ENCODE results near the gene HIF3A. TPM values are rescaled to one million over a fixed set of nuclear protein-coding genes. Genes with fewer than 3 reads are reported as not detected.
"Not testable (repeated sequence)": the region's sequence is repeated elsewhere in the genome, so short reads cannot be mapped to it uniquely, and the experiment has no call there.

Gene HIF3A
- not detected for total RNA-seq

DNA sequence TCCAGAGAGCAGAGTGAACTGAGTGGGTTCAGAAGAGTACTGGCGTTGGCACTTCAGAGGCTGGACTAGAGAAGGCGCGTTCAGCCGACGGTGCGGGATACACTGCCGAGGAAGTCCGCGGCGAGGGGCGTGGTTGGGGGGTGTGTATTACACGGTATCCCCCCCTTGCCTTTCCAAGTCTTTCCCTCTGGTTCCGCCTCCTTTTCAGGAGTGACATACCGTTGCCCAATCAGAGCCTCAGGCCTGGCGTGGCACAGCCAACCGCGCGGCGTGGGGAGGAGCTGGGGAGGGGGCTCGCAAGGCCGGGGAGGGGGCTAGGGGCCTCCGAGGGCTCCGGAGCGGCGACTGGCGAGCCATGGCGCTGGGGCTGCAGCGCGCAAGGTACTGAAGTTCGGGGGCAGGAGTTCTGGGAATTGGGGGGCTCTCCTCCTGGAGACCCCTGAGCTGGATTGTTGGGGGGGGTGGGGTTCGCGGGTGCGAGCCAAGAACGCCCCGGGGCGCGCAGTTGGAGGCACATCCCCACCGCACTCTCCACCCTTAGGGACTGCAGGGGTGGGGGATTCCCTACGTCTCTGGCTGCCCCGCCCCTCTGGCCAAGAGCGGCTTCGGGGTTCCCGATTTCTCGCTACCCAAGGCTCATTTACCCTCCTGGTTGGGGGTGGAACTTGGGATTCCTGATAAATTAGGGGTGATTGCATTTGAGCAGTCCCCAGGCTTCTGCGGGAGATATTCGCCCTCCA is at the start of gene HIF3A:
Gene HIF3A, plus strand, starts transcription at position 321 of the 740 bp plus-strand sequence. Its CDS starts 35 bp downstream, at position 356.
- no peaks in the 10 kb centered on the region for H3K36me3 Mint-ChIP-seq (ENCODE audit: insufficient read depth in 2 of 2)
- H3K4me1 Mint-ChIP-seq (ENCODE audit: low read depth): no peaks in the 10 kb centered on the region
- DNase-seq (peak in 1 of 2 donors; percentile 5), ATAC-seq (replicated peaks in 1 of 2) (no peak)
- no peaks in the 10 kb centered on the region for H3K9me3 Mint-ChIP-seq
- H3K27me3 Mint-ChIP-seq (ENCODE audit: low read depth): peaks cover 30% of the 10 kb centered on the region
- H3K27ac Mint-ChIP-seq: no peak within 1 kb of the TSS
- H3K4me3 Mint-ChIP-seq: peak within 1 kb of the TSS in 1 of 2 donors; percentile 17

DNA sequence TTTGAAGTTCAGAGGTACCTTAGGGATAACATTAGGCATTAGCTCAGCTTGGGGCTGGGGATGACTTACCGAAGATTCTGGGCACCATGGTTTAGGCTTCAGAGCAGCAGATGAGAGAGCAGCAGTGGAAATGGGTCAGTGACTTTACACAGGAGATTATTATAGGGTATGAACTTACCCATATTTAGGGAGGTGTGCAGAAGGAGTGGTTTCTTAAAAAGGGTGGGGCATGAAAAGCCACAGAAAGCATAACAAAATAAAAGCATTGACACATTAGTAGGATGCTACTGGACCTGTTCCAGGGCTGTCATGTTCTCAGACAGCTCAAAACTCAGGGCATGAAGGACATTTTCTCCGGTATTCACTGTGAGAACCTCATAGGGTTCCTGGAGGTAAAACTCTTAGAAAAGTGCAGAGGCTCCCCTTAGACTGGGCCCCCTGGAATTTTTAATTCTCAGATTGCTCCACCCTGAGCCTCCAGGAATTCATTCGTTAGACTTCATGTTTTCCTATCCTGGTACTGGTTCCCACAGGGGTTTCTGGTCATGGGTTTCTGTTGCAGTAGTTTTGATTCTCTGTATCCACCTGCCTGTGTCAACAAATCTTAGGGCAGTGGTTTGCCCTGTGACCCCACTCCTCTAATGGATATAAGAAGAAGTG is 46.6 kb upstream of the HIF3A start:
- no peak overlapping the region for H3K4me3 Mint-ChIP-seq
- no peaks in the 10 kb centered on the region for H3K36me3 Mint-ChIP-seq (ENCODE audit: insufficient read depth in 2 of 2)
- DNase-seq: no peak
- ATAC-seq (replicated peaks in 1 of 2): no peak
- peaks cover 62% of the 10 kb centered on the region for H3K27me3 Mint-ChIP-seq (ENCODE audit: low read depth)
- H3K9me3 Mint-ChIP-seq: no peaks in the 10 kb centered on the region
- H3K4me1 Mint-ChIP-seq (ENCODE audit: low read depth): no peaks in the 10 kb centered on the region
- no peak overlapping the region for H3K27ac Mint-ChIP-seq

DNA sequence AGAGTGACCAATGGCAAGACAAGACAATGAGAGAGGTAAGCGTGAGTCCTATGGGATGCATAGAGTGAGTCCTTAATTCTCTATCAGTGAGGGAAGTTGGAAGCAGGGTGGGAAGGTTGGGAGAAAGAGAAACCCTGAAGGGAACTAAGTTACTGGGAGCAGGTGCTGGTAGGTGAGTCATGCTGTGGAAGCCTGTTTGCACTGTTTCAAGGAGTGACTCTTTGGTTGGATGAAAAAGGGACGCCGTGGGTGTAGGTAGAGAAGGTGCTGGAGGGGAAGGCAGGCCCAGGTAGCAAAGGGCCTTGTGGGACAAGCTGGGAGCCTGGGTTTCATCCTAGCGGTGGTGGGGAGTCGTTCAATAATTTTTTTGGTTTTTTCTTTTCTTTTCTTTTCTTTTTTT is 45.4 kb upstream of the HIF3A start:
- no peak for DNase-seq
- peaks cover 64% of the 10 kb centered on the region for H3K27me3 Mint-ChIP-seq (ENCODE audit: low read depth)
- H3K4me3 Mint-ChIP-seq: no peak overlapping the region
- H3K27ac Mint-ChIP-seq: no peak overlapping the region
- H3K4me1 Mint-ChIP-seq (ENCODE audit: low read depth): no peaks in the 10 kb centered on the region
- no peaks in the 10 kb centered on the region for H3K36me3 Mint-ChIP-seq (ENCODE audit: insufficient read depth in 2 of 2)
- no peaks in the 10 kb centered on the region for H3K9me3 Mint-ChIP-seq
- no peak for ATAC-seq (replicated peaks in 1 of 2)

DNA sequence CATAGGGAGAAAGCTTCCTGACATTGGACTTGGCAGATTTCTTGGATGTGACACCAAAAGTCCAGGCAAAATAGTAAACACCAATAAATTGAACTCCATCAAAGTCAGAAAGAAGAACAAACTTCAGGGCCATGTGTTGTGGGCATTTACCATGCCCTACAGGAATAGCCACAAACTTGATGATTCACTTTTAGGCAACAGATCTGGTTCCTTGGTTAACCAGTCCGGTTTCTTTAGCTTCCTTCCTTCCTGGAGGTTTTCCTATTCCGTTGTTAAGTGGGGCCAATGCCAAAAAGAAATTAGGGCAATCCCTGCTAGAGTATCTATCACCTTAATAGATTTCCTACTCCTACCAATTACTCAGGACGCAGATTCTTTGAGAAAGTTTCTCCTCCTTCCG is 42.1 kb upstream of the HIF3A start:
- Mint-ChIP-seq H3K4me3 (no peak overlapping the region), H3K27ac (no peak overlapping the region), H3K27me3 (ENCODE audit: low read depth) (peaks cover 63% of the 10 kb centered on the region), H3K4me1 (ENCODE audit: low read depth) (no peaks in the 10 kb centered on the region), H3K36me3 (ENCODE audit: insufficient read depth in 2 of 2) (no peaks in the 10 kb centered on the region), H3K9me3 (no peaks in the 10 kb centered on the region)
- ATAC-seq (replicated peaks in 1 of 2): no peak
- no peak for DNase-seq

DNA sequence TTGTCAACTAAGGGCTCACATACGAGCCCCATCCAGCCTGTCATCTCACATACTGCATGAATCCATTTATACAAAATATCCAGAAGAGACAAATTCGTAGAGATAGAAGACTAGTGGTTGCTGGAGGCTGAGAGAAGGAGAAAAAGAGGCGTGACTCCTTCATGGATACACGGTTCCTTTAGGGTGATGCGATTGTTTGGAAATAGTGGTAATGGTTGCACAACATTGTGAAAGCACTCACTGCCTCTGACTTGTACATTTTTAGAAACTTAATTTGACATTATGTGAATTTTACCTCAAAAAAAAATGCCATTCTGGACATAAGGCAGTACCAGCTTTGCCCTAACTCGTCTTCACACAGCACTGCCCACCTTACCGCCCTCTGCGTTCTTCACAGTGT is 40.0 kb upstream of the HIF3A start:
- no peaks in the 10 kb centered on the region for H3K36me3 Mint-ChIP-seq (ENCODE audit: insufficient read depth in 2 of 2)
- DNase-seq (no peak), ATAC-seq (replicated peaks in 1 of 2) (no peak)
- no peak overlapping the region for H3K27ac Mint-ChIP-seq
- no peak overlapping the region for H3K4me3 Mint-ChIP-seq
- H3K27me3 Mint-ChIP-seq (ENCODE audit: low read depth): peaks cover 66% of the 10 kb centered on the region
- no peaks in the 10 kb centered on the region for H3K9me3 Mint-ChIP-seq
- H3K4me1 Mint-ChIP-seq (ENCODE audit: low read depth): no peaks in the 10 kb centered on the region

DNA sequence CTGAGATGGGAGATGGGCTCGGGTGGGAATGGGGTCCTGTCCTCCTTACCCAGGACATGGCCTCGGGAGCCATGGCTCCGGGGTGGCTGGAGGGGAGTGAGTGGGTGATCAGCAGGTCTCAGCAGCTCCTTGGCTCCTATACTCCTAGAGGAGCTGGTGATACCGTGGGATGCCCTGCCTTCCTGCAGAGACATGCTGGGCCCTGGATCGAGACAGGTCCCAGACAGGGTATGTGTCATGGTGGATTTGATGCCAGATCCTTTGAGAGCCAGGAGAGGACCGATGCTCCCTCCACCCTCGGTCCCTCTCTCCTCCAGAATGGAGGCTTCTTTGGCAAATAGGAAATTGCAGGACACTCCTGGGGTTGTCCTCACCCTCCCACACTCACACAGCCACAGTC is 35.3 kb upstream of the HIF3A start:
- H3K36me3 Mint-ChIP-seq (ENCODE audit: insufficient read depth in 2 of 2); H3K9me3 Mint-ChIP-seq; H3K4me3 Mint-ChIP-seq; DNase-seq; ATAC-seq (replicated peaks in 1 of 2); H3K27ac Mint-ChIP-seq: not testable (repeated sequence)
- peaks cover 17% of the 10 kb centered on the region for H3K4me1 Mint-ChIP-seq (ENCODE audit: low read depth)
- peaks cover 68% of the 10 kb centered on the region for H3K27me3 Mint-ChIP-seq (ENCODE audit: low read depth)

DNA sequence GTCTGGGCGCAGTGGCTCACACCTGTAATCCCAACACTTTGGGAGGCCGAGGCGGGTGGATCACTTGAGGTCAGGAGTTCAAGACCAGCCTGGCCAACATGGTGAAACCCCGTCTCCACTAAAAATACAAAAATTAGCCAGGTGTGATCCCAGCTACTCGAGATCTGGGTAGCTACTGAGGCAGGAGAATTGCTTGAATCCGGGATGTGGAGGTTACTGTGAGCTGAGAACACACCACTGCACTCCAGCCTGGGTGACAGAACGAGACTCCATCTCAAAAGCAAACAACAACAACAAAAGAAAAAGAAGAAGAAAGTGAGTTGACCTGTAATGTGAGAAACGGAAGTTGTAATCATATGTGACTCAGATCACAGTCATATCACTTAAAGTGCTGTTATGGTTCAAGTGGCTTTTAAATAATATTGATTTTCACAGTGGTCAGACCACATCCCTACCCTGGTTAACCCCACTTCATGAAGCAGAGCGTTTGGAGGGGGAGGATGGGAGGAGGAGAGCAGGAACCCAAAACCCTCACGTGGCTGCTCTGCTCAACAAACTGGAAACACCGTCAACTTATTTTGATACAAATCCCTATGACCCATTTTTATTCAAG is 34.1 kb upstream of the HIF3A start:
- Mint-ChIP-seq H3K4me1 (ENCODE audit: low read depth) (peaks cover 17% of the 10 kb centered on the region), H3K4me3 (peak overlapping the region in 1 of 2 donors; percentile 54), H3K27ac (peak overlapping the region; percentile 94), H3K27me3 (ENCODE audit: low read depth) (peaks cover 69% of the 10 kb centered on the region)
- not testable (repeated sequence) for H3K9me3 Mint-ChIP-seq; H3K36me3 Mint-ChIP-seq (ENCODE audit: insufficient read depth in 2 of 2)
- ATAC-seq (replicated peaks in 1 of 2): peak; percentile 90 to 95
- peak; percentile 84 to 85 for DNase-seq

DNA sequence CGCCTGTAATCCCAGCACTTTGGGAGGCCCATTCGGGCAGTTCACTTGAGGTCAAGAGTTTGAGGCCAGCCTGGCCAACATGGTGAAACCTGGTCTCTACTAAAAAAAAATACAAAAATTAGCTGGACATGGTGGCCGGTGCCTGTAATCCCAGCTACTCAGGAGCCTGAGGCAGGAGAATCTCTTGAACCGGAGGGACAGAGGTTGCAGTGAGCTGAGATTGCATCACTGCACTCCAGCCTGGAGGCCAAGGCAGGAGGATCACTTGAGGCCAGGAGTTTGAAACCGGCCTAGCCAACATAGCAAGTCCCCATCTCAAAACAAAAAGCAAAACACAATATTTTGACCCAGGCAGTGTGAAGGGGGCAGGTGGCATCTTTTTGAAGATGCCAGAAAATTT is 32.0 kb upstream of the HIF3A start:
- not testable (repeated sequence) for H3K4me3 Mint-ChIP-seq; H3K27ac Mint-ChIP-seq; H3K36me3 Mint-ChIP-seq (ENCODE audit: insufficient read depth in 2 of 2); ATAC-seq (replicated peaks in 1 of 2); H3K9me3 Mint-ChIP-seq; DNase-seq
- Mint-ChIP-seq H3K27me3 (ENCODE audit: low read depth) (peaks cover 77% of the 10 kb centered on the region), H3K4me1 (ENCODE audit: low read depth) (peaks cover 27% of the 10 kb centered on the region)

DNA sequence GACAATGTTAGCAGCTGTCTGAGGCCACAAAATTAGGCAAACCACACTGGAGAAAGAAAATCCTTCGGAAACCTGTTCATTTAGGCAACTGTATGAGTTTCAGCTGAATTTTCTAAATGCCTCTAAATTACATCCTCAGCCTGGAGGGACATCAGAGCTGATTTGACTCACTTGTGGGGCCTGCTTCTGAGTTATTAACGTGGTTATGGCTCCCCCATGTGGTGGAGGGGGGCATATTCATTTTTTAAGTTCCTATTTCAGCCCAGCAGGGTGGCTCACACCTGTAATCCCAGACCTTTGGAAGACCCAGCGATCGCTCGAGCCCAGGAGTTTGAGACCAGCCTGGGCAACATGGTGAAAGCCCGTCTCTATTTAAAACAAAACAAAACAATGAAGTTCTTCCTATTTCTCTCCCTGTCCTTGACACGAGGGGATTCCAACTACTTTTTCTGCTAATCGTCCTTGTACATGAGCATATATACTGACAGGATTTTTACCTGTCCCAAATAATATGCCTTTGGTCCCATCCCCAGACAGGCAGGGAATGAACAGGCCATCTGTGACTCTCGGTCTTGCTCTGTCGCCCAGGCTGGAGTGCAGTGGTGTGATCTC is 31.5 kb upstream of the HIF3A start:
- no peak overlapping the region for H3K4me3 Mint-ChIP-seq
- H3K9me3 Mint-ChIP-seq: no peaks in the 10 kb centered on the region
- no peaks in the 10 kb centered on the region for H3K36me3 Mint-ChIP-seq (ENCODE audit: insufficient read depth in 2 of 2)
- ATAC-seq (replicated peaks in 1 of 2) (peak; percentile 55 to 69), DNase-seq (peak; percentile 70 to 83)
- H3K4me1 Mint-ChIP-seq (ENCODE audit: low read depth): peaks cover 27% of the 10 kb centered on the region
- peaks cover 72% of the 10 kb centered on the region for H3K27me3 Mint-ChIP-seq (ENCODE audit: low read depth)
- H3K27ac Mint-ChIP-seq: no peak overlapping the region

DNA sequence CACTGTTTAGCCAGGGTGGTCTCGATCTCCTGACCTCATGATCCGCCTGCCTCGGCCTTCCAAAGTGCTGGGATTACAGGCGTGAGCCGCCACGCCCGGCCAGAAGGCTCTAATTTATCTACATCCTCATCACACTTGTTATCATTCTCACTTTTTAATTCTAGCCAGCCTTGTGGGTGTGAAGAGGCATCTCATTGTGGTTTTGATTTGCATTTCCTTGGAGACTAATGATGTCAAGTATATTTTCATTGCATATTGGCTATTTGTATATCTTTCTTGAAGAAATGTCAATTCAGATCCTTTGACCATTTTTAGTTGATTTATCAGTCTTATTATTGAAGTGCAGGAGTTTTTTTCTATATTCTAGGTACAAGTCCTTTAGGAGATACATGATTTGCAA is 27.7 kb upstream of the HIF3A start:
- no peak overlapping the region for H3K4me3 Mint-ChIP-seq
- peaks cover 70% of the 10 kb centered on the region for H3K27me3 Mint-ChIP-seq (ENCODE audit: low read depth)
- H3K4me1 Mint-ChIP-seq (ENCODE audit: low read depth): peaks cover 28% of the 10 kb centered on the region
- DNase-seq (no peak), ATAC-seq (replicated peaks in 1 of 2) (no peak)
- no peaks in the 10 kb centered on the region for H3K36me3 Mint-ChIP-seq (ENCODE audit: insufficient read depth in 2 of 2)
- H3K9me3 Mint-ChIP-seq: no peaks in the 10 kb centered on the region
- H3K27ac Mint-ChIP-seq: no peak overlapping the region

DNA sequence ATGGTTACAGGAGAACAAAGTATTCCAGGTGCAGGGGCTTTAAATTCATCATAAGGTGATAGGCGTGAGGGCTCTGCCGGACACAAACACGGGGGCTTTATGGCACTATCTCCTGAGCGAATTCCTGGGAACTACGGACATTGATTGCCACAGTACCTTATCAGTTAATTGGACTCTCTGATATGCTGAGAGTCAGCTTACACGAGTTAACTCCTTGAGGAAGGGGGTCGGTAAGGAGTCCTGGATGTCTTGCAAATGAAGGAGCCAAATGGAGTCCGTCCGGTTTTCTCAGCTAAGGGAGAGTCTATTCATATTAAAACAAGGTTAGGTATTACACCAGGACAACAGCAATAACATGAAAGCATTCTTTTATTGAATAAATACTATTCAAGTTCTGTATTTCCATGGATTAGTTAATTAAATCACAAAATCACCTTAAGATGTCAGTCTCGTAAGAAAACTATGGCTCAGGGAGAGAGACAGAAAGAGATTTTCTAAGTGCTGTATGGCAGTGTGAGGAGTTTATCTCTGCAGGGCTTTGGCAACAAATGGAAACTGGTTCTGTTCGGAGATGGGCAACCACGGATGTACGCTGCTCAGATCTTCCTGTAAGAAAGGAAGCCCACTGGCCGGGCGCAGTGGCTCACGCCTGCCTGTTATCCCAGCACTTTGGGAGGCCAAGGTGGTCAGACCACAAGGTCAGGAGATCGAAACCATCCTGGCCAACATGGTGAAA is 26.2 kb upstream of the HIF3A start:
- DNase-seq (no peak), ATAC-seq (replicated peaks in 1 of 2) (no peak)
- H3K4me1 Mint-ChIP-seq (ENCODE audit: low read depth): peaks cover 28% of the 10 kb centered on the region
- no peaks in the 10 kb centered on the region for H3K36me3 Mint-ChIP-seq (ENCODE audit: insufficient read depth in 2 of 2)
- H3K27ac Mint-ChIP-seq: no peak overlapping the region
- peaks cover 61% of the 10 kb centered on the region for H3K27me3 Mint-ChIP-seq (ENCODE audit: low read depth)
- H3K4me3 Mint-ChIP-seq: peak overlapping the region in 1 of 2 donors; percentile 39
- no peaks in the 10 kb centered on the region for H3K9me3 Mint-ChIP-seq

DNA sequence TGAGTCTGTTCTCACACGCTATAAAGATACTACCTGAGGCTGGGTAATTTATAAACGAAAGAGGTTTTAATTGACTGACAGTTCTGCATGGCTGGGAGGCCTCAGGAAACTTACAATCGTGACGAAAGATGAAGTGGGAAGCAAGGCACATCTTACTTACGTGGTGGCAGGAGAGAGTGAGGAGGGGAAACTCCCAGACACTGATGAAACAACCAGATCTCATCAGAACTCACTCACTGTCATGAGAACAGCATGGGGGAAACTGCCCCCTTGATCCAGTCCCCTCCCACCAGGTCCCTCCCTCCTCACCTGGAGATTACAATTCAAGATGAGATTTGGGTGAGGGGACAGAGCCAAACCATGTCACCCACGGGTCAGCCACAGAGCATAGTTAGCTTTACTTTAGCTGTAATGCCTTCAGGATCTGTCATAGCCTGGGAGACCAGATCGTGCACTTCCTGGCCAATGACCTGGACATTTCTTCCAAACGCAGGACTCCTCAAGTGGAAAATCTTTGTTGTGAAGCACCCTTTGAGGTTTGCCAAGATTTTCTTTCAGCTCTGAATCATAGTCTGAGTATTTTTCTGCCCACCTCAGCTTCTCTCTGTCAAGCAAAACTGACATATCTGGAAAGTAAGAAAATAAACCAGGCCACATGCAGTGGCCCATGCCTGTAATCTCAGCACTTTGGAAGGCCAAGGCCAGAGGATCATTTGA is 25.2 kb upstream of the HIF3A start:
- Mint-ChIP-seq H3K36me3 (ENCODE audit: insufficient read depth in 2 of 2) (no peaks in the 10 kb centered on the region), H3K9me3 (no peaks in the 10 kb centered on the region), H3K27me3 (ENCODE audit: low read depth) (peaks cover 52% of the 10 kb centered on the region), H3K4me1 (ENCODE audit: low read depth) (peaks cover 28% of the 10 kb centered on the region), H3K27ac (no peak overlapping the region), H3K4me3 (peak overlapping the region; percentile 9 to 29)
- peak in 1 of 2 donors; percentile 16 for DNase-seq
- peak; percentile 79 to 86 for ATAC-seq (replicated peaks in 1 of 2)

All from activated T-cell treated with anti-CD3 and anti-CD28 coated beads, Interleukin-2, amount 50 U/mL, for 72 hours (primary cell).